D721Med (cell line): ENCODE measurements around the gene SCP2.

ENCODE experiments used
- DNase-seq: peaks from one replicate; pipeline ENCODE4 v3.0.0; 2011; ENCODE audit warnings: low spot score; ENCODE audit not compliant: insufficient read length
- FAIRE-seq: peaks from 2 replicates; lab custom pipeline; 2011; peaks lifted over from hg19 to GRCh38; lab: Jason Lieb, UNC
- TF ChIP-seq, protein P1 (sequence below): IDR thresholded peaks from 2 replicates; pipeline ENCODE4 v1.5.1; 2012; ENCODE audit warnings: mild to moderate bottlenecking, control low read depth; ENCODE audit not compliant: insufficient read depth; ENCODE audit errors: missing control alignments

The SCP2 gene

GRCh38 chr1:53048960-53049573 is 122.0 kb downstream of the SCP2 start:
- FAIRE-seq (peak; percentile 72), DNase-seq (no peak)
- TF ChIP-seq, protein P1, sequence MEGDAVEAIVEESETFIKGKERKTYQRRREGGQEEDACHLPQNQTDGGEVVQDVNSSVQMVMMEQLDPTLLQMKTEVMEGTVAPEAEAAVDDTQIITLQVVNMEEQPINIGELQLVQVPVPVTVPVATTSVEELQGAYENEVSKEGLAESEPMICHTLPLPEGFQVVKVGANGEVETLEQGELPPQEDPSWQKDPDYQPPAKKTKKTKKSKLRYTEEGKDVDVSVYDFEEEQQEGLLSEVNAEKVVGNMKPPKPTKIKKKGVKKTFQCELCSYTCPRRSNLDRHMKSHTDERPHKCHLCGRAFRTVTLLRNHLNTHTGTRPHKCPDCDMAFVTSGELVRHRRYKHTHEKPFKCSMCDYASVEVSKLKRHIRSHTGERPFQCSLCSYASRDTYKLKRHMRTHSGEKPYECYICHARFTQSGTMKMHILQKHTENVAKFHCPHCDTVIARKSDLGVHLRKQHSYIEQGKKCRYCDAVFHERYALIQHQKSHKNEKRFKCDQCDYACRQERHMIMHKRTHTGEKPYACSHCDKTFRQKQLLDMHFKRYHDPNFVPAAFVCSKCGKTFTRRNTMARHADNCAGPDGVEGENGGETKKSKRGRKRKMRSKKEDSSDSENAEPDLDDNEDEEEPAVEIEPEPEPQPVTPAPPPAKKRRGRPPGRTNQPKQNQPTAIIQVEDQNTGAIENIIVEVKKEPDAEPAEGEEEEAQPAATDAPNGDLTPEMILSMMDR: no peak

GRCh38 chr1:53049574-53049967 is 122.5 kb downstream of the SCP2 start:
- DNase-seq (no peak), FAIRE-seq (no peak)
- TF ChIP-seq, protein P1: no peak

- TF ChIP-seq, protein P1: no peak
- no peak for DNase-seq
- FAIRE-seq: no peak
Observed at GRCh38 chr1:53050310-53050709, 123.2 kb downstream of the SCP2 start.

GRCh38 chr1:53051676-53052075 is 124.6 kb downstream of the SCP2 start:
- TF ChIP-seq, protein P1: no peak
- DNase-seq (no peak), FAIRE-seq (no peak)

DNA sequence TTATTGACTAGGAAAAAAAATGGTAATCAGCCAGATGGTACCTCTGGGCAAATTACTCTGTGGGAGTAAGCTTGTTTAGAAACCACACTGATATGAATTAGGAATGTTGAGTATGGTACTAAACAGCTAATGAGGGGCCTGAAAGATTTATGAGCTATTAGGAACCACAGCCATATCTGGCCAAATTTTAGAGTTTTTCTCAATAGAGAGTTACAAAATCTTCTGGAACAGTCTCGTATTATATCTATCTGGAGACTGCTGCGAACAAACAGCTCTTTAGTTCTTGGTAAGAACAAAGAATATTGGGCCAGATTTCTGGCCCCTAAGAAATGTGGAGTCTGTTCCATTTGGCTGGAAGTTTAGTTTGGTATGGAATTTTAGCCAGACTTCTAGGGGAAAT is 130.1 kb downstream of the SCP2 start:
- TF ChIP-seq, protein P1: no peak
- DNase-seq: no peak
- no peak for FAIRE-seq

GRCh38 chr1:53060579-53060978 is 133.5 kb downstream of the SCP2 start:
- DNase-seq (no peak), FAIRE-seq (no peak)
- TF ChIP-seq, protein P1: no peak

DNA sequence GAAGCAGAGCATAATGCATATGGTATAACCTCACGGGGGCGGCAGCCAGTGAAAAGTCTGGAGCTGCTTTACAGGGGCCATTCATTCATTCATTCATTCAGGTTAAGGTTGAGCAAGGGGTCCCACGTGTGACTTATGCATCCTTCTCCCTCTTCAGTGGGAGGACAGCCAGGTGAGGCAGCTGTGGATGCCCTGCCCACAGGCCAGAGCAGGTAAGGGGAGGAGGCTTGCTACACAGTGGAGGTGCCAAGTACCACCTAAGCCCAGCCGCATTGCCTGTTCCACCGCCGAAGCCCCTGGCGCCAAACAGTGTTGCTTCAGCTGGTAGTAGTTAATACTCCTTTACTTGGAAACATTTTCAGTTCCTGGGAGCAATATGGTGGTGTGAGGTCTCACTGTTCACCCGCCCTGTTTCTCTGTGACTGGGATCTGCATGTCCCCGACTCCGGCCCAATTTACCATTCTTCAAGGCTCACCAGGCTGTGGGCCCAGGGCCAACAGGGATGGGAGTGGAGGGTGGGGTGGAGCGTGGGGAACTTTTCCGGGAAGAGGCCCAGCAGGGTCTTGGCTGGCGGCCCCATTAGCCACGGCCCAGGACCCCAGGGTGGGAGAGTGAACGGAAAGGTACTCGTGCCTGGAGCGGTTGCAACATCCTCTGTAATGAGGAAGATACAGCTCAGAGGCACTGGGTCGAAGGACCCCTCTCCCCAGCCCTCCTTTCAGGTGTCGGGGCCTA is 134.2 kb downstream of the SCP2 start:
- no peak for FAIRE-seq
- TF ChIP-seq, protein P1: no peak
- DNase-seq: no peak
